Cardiac muscle cell (in vitro differentiated cells and primary cell): ENCODE measurements around the gene SAXO1. TPM values are rescaled to one million over a fixed set of nuclear protein-coding genes. Genes with fewer than 3 reads are reported as not detected.

Source experiments
- DNase-seq, 2 donors: peaks; one replicate each; pipeline versions ENCODE4 v3.0.0 to v3.0.0-alpha.2; 2010 to 2017; ENCODE audit warnings: low read depth in 1 of 2, low spot score in 1 of 2
- H3K27ac ChIP-seq: fragments of 200-600 bp; sonication (generic); 2 replicates; pipeline ENCODE4 v1.5.1; 2016
- H3K27me3 ChIP-seq: fragments of 200-600 bp; sonication (generic); 2 replicates; pipeline ENCODE4 v1.6.0; 2016; ENCODE audit warnings: control low read depth
- H3K36me3 ChIP-seq: fragments of 200-600 bp; sonication (generic); 2 replicates; pipeline ENCODE4 v1.5.1; 2016; ENCODE audit warnings: control low read depth
- H3K4me1 ChIP-seq: fragments of 200-600 bp; sonication (generic); 2 replicates; pipeline ENCODE4 v1.8.1; 2017; ENCODE audit warnings: low read depth, mild to moderate bottlenecking, mixed run types
- H3K4me3 ChIP-seq: fragments of 200-600 bp; sonication (generic); 2 replicates; pipeline ENCODE4 v1.5.1; 2016; ENCODE audit warnings: mild to moderate bottlenecking
- H3K9me3 ChIP-seq: fragments of 200-600 bp; sonication (generic); 2 replicates; pipeline ENCODE4 v1.5.1; 2017; ENCODE audit warnings: low read depth, mild to moderate bottlenecking, control low read depth
- polyA plus RNA-seq: library from polyadenylated mRNA; unstranded; fragments of >200 nt; fragmentation: Nextera tagmentation; extraction: Ambion mirVana; gene quantifications from 2 replicates; pipeline ENCODE4 v1.2.1, GENCODE V29; 2016
- total RNA-seq: library from RNA; depleted of rRNA; stranded (reverse); fragments of >200 nt; gene quantifications from 2 replicates; pipeline ENCODE4 v1.2.3, GENCODE V29; 2016
- TF ChIP-seq, protein P1 (sequence below): IDR thresholded peaks from 2 replicates; pipeline ENCODE4 v1.5.1; 2012; ENCODE audit warnings: low read depth, mild to moderate bottlenecking, low read length

SAXO1 gene
- total and polyA plus RNA-seq, 2 experiments from 2014 or later, result 0.06 to 0.24 TPM

DNA sequence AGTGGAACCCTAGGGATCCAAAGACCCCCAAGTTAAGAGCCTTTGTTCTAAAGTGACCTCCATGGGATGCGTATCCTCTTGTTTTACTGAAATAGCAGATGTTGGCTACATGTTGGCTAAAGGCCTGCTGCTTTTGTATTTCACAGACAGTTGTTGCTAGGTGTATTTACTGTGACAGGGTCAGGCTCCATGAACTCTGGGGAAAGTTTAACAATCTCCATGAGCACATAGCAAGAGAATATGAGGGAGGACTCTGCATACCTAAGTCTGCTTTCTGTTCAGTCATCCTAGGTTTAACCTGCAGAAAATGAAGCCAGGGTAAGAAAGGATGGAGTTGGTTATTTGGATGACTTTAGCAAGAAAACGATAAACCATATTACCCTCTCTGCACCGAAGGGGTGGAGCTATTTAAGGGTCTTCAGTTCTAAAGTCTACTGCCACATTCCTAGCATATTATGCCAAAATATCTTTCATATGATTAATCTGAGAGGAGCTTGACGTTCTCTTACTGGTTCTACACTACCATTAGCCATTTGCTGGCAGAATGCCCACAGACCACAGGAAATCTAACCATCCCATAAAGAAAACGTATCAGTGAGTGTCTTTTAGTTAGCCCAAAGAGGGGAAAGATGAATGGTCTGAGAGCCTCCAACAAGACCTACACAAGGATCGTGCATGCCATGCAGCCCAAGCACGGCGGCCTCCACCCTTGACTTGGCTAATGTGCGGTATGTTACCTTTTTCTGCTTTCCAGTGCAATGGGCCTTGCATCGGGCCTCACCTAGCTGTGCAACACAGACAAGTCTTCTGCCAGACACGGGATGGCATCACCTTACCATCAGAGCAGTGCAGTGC is 127.8 kb downstream of the SAXO1 start:
- no peaks in the 10 kb centered on the region for H3K27me3 ChIP-seq
- H3K27ac ChIP-seq, result no peak overlapping the region
- no peaks in the 10 kb centered on the region for H3K9me3 ChIP-seq
- H3K4me1 ChIP-seq, result peaks cover 5% of the 10 kb centered on the region
- peak in 1 of 2 donors; percentile 57 for DNase-seq
- no peak overlapping the region for H3K4me3 ChIP-seq
- H3K36me3 ChIP-seq, result no peaks in the 10 kb centered on the region
- TF ChIP-seq, protein P1, sequence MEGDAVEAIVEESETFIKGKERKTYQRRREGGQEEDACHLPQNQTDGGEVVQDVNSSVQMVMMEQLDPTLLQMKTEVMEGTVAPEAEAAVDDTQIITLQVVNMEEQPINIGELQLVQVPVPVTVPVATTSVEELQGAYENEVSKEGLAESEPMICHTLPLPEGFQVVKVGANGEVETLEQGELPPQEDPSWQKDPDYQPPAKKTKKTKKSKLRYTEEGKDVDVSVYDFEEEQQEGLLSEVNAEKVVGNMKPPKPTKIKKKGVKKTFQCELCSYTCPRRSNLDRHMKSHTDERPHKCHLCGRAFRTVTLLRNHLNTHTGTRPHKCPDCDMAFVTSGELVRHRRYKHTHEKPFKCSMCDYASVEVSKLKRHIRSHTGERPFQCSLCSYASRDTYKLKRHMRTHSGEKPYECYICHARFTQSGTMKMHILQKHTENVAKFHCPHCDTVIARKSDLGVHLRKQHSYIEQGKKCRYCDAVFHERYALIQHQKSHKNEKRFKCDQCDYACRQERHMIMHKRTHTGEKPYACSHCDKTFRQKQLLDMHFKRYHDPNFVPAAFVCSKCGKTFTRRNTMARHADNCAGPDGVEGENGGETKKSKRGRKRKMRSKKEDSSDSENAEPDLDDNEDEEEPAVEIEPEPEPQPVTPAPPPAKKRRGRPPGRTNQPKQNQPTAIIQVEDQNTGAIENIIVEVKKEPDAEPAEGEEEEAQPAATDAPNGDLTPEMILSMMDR, result no peak

DNA sequence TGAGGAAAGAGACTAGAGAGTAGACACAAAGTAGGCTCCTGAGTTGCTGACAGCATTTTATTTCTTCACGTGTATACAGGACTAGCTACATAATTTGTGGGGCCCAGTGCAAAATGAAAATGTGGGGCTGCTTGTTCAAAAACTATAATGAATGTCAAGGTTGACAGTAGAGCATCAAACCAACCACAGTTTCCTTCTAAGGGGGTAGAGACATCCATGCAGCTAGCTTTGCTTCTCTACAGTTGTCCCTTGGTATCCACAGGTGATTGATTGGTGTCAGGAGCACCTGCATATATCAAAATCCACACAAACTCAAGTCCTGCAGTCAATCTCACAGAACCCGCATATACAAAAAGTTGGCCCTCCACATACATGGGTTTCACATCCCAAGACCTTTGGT is 129.6 kb downstream of the SAXO1 start:
- H3K9me3 ChIP-seq, result no peaks in the 10 kb centered on the region
- no peaks in the 10 kb centered on the region for H3K36me3 ChIP-seq
- no peak overlapping the region for H3K27ac ChIP-seq
- TF ChIP-seq, protein P1, result no peak
- no peaks in the 10 kb centered on the region for H3K4me1 ChIP-seq
- no peaks in the 10 kb centered on the region for H3K27me3 ChIP-seq
- DNase-seq, result no peak
- H3K4me3 ChIP-seq, result no peak overlapping the region

DNA sequence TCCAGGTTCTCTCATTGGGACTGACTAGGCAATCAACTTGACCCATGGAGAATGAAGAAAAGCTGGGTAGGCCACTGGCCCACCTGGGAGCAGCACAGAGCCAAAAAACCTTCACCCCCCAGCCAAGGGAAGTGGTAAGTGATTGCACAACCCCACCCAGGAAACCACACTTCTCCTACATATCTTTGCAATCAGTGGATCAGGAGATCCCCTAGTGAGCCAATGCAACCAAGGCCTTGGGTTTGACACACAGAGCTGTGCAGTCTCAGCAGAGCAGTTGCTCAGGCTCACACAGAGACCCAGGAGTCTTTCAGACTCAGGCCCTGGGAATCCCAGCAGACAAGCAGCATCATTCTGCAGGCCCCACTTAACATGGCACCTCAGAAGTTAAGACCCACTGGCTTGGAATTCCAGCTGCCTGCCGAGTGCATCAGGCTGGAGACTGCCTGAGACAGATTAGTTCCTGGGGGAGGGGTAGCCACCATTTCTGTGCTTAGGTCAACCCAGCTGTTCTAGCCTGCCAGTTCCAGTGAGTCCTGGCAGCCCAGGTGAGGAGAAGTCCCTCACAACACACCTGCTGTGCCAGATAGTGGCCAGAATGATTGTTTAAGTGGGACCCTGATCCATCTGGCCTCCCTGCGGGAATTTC is 136.4 kb downstream of the SAXO1 start:
- H3K9me3 ChIP-seq, result no peaks in the 10 kb centered on the region
- H3K27me3 ChIP-seq, result no peaks in the 10 kb centered on the region
- no peaks in the 10 kb centered on the region for H3K4me1 ChIP-seq
- no peaks in the 10 kb centered on the region for H3K36me3 ChIP-seq
- DNase-seq, result no peak
- H3K27ac ChIP-seq, result no peak overlapping the region
- TF ChIP-seq, protein P1, result no peak
- no peak overlapping the region for H3K4me3 ChIP-seq

DNA sequence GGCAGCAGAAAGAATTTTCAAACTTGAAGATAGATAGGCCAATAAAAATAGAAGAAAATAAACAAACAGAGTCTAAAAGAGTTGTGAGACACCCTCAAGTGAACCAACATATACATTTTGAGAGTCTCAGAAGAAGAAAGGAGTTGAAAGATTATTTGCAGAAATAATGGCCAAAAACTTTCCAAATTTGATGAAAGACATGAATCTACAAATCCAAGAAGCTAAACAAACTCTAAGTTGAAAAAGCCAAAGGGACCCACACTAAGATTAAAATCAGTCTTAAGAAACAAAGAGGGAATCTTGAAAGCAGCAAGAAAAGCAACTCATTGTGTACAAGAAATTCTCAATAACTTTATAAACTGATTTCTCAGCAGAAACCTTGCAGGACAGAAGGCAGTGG is 137.0 kb downstream of the SAXO1 start:
- Histone ChIP-seq H3K4me1 (no peaks in the 10 kb centered on the region), H3K27me3 (no peaks in the 10 kb centered on the region), H3K9me3 (no peaks in the 10 kb centered on the region), H3K36me3 (no peaks in the 10 kb centered on the region), H3K4me3 (no peak overlapping the region), H3K27ac (no peak overlapping the region)
- no peak for DNase-seq
- TF ChIP-seq, protein P1, result no peak

DNA sequence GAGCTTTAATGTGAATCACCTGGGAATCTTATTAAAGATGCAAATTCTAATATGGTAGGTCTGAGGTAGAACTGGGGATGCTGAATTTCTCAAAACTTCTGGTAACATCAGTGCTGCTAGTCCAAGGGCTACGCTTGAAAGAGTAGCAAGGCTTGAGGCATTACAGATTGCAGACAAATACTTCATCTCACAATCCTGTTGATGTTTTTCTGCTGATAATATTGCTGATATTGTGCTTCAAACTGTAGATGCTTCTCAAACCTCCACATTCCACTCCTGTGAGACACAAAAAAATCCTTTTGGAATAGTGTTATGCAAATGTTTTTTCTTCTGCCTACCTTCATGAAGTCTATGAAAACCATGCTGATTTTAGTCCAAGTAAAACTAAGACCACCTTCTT is 139.5 kb downstream of the SAXO1 start:
- Histone ChIP-seq H3K27ac (no peak overlapping the region), H3K36me3 (no peaks in the 10 kb centered on the region), H3K4me1 (peaks cover 4% of the 10 kb centered on the region), H3K4me3 (no peak overlapping the region), H3K27me3 (no peaks in the 10 kb centered on the region), H3K9me3 (no peaks in the 10 kb centered on the region)
- TF ChIP-seq, protein P1, result no peak
- no peak for DNase-seq
